ENCODE data around the gene TP53TG3F. TPM values are rescaled to one million over a fixed set of nuclear protein-coding genes. Genes with fewer than 3 reads are reported as not detected.
"Not testable (repeated sequence)": the region's sequence is repeated elsewhere in the genome, so short reads cannot be mapped to it uniquely, and the experiment has no call there.

Gene TP53TG3F
- total RNA-seq (2014; rRNA removed; shearing (Covaris generic)) = not detected in 2 replicates

DNA sequence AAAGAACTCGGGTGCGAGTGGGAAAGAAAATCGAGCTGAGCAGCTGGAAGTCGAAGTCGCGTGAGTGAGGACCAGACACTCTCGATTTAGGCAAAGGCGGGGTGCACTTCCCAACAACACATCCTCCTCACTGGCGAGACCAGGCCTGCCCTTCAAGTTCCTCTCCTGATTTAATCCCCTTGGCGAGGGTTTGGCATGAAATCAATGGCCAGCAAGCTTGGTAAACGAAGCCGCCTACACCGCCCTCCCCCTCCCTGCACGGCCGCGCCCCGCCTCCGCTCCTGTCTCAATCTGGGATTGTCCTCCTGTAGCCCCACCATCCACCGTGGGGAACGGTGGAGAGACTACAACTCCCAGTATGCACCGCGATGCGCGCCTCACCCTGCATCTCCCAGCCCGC, at the start of gene TP53TG3F:
TP53TG3F (plus strand) TSS at position 301 of the 400 bp plus-strand sequence; CDS start at position 369, 68 bp downstream.
- not testable (repeated sequence) for H3K4me3 ChIP-seq; H3K36me3 ChIP-seq; DNase-seq (ENCODE audit: low read depth in 1 of 2, low spot score in 2 of 2); H3K4me1 ChIP-seq (replicated peaks); H3K27ac ChIP-seq; H3K9me3 ChIP-seq (replicated peaks); H3K27me3 ChIP-seq (replicated peaks)

GRCh38 chr16:33491611-33492010, 32.2 kb downstream of the TP53TG3F start:
- DNase-seq (ENCODE audit: low read depth in 1 of 2, low spot score in 2 of 2); H3K4me1 ChIP-seq (replicated peaks); H3K27ac ChIP-seq: not testable (repeated sequence)

GRCh38 chr16:33507231-33507630, 47.8 kb downstream of the TP53TG3F start:
- DNase-seq (ENCODE audit: low read depth in 1 of 2, low spot score in 2 of 2); H3K9me3 ChIP-seq (replicated peaks); H3K4me3 ChIP-seq; H3K27ac ChIP-seq; H3K36me3 ChIP-seq; H3K4me1 ChIP-seq (replicated peaks); H3K27me3 ChIP-seq (replicated peaks): not testable (repeated sequence)

More at GRCh38 chr16:33491611-33492010, 32.2 kb downstream of the TP53TG3F start:
- H3K36me3 ChIP-seq; H3K27me3 ChIP-seq (replicated peaks); H3K4me3 ChIP-seq; H3K9me3 ChIP-seq (replicated peaks): not testable (repeated sequence)

DNA sequence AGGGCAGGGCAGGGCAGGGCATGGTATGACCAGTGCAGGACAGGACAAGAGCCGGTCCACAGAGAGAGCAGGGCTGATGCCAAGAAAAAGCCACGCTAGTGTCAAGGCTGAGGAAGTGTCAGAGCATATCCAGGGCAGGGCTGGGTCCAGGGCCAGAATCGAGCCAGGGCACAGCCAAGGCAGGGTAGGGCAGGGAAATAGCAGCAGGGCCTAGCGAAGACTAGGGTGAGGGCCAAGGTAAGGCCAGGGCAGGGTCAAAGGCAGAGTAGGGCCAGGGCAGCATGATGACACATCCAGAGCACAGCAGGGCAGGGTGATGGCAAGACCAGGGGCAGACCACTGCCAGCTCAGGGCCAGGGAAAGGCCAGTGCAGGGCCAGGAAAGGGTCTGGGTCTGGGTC, 49.7 kb downstream of the TP53TG3F start:
- DNase-seq (ENCODE audit: low read depth in 1 of 2, low spot score in 2 of 2); H3K4me3 ChIP-seq; H3K27me3 ChIP-seq (replicated peaks); H3K4me1 ChIP-seq (replicated peaks); H3K9me3 ChIP-seq (replicated peaks); H3K27ac ChIP-seq; H3K36me3 ChIP-seq: not testable (repeated sequence)

DNA sequence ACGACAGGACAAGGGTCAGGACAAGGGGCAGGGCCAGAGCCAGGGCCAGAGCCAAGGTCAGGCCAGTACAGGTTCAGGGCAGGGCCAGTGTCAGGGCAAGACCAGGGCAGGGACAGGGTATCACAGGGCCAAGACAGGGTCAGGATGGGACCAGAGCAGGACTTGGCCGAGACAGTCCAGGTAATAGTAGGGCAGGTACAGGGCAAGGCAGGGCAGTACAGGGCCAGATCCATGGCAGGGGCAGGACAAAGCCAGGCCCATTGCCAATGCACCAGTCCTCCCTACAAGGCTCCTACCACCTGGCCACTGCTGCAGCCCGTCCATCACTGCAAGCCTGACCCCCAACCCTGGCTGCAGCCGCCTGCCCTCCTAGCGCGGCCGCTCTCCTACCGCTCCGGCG, 50.5 kb downstream of the TP53TG3F start:
- not testable (repeated sequence) for H3K4me3 ChIP-seq; H3K9me3 ChIP-seq (replicated peaks); H3K36me3 ChIP-seq; H3K4me1 ChIP-seq (replicated peaks); DNase-seq (ENCODE audit: low read depth in 1 of 2, low spot score in 2 of 2); H3K27me3 ChIP-seq (replicated peaks); H3K27ac ChIP-seq

Other genes starting within 250 kb of the TP53TG3F start
- not detected in 2 replicates for gene TP53TG3E, start 155.3 kb upstream of the TP53TG3F start, total RNA-seq (2014; rRNA removed; shearing (Covaris generic))
- gene TP53TG3B, start 98.8 kb upstream of the TP53TG3F start, total RNA-seq (2014; rRNA removed; shearing (Covaris generic)) = not detected in 2 replicates